Lung (tissue), 12 donors: ENCODE measurements around the gene ERVK3-1. TPM values are rescaled to one million over a fixed set of nuclear protein-coding genes. Genes with fewer than 3 reads are reported as not detected.
A peak's percentile ranks its signal among the peaks of the same experiment; 100 is the strongest.

Source experiments
- ATAC-seq: fragments of 200-7000 bp; cut with Tn5 transposase; one replicate; pipeline ENCODE4 v1.9.1; 2020; ENCODE audit warnings: moderate number of reproducible peaks; ENCODE audit not compliant: insufficient read depth, low FRiP score
- DNase-seq, 3 donors: peaks; one replicate each; pipeline ENCODE4 v3.0.0-alpha.2; 2013 to 2017
- H3K27ac ChIP-seq, 2 donors: one replicate each; pipeline ENCODE4 v1.5.1; 2013; ENCODE audit warnings: mild to moderate bottlenecking in 2 of 2, moderate library complexity in 2 of 2, control low read depth in 1 of 2, inconsistent platforms in 1 of 2, low read depth in 1 of 2, low read length in 1 of 2
- H3K27me3 ChIP-seq, 3 donors: one replicate each; pipeline ENCODE4 v1.5.1; 2013; ENCODE audit warnings: low read length in 2 of 3; ENCODE audit not compliant: control insufficient read depth in 3 of 3, insufficient read depth in 3 of 3
- H3K36me3 ChIP-seq, 4 donors: one replicate each; pipeline ENCODE4 v1.5.1; 2013; ENCODE audit warnings: low read length in 4 of 4, mild to moderate bottlenecking in 1 of 4, moderate library complexity in 1 of 4; ENCODE audit not compliant: control insufficient read depth in 4 of 4, insufficient read depth in 4 of 4
- H3K4me1 ChIP-seq, 5 donors: one replicate each; pipeline ENCODE4 v1.5.1; 2013; ENCODE audit warnings: low read length in 5 of 5, mild to moderate bottlenecking in 2 of 5, moderate library complexity in 1 of 5; ENCODE audit not compliant: control insufficient read depth in 5 of 5, insufficient read depth in 5 of 5
- H3K4me3 ChIP-seq: one replicate; pipeline ENCODE4 v1.5.1; 2013; ENCODE audit warnings: mild to moderate bottlenecking, control low read depth, moderate library complexity
- H3K9ac ChIP-seq, 2 donors: one replicate each; pipeline ENCODE4 v1.5.1; 2013; ENCODE audit warnings: low read length in 2 of 2, control low read depth in 1 of 2; ENCODE audit not compliant: insufficient read depth in 1 of 2
- H3K9me3 ChIP-seq, 4 donors: one replicate each; pipeline ENCODE4 v1.5.1; 2013; ENCODE audit warnings: low read length in 3 of 4, mild to moderate bottlenecking in 1 of 4, moderate library complexity in 1 of 4; ENCODE audit not compliant: control insufficient read depth in 4 of 4, insufficient read depth in 3 of 4
- CTCF ChIP-seq: IDR thresholded peaks from 2 replicates; pipeline ENCODE4 v1.5.1; 2012; ENCODE audit warnings: mild to moderate bottlenecking; ENCODE audit errors: control extremely low read depth, extremely low read depth
- WGBS, 2 donors: extraction: QIAGEN DNeasy Blood & Tissue Kit; methylation state at CpG; one replicate each; pipeline ENCODE4 v1.1.7; 2013; 5-methylcytosine and 5-hydroxymethylcytosine counted together
- polyA plus RNA-seq, 2 donors: library from polyadenylated mRNA; stranded (reverse); fragments of 200-250 nt; gene quantifications; one replicate each; pipeline ENCODE4 v1.2.1, GENCODE V29; 2013
- total RNA-seq, 2 donors: library from RNA; depleted of rRNA in 1 of 2; stranded (reverse); fragments of >200 nt in 1 of 2; gene quantifications; one replicate each; pipeline ENCODE4 v1.2.1, GENCODE V29; 2014 to 2021
- donor health status: control.
- donor health status: control.
- donor health status: Bipolar disorder and iron deficiency.
- donor health status: healthy.
- donor health status: DM: yes; HTN: yes; CAD: no.

ERVK3-1 gene
- total and polyA plus RNA-seq, 4 donors = 31.8 to 58.8 (median 38.1) TPM

- ATAC-seq (no peak), DNase-seq (peak in 2 of 3 donors; percentile 32 to 43)
- Histone ChIP-seq H3K27ac (no peak overlapping the region), H3K4me1 (peaks cover 0 to 10% (median 2%) of the 10 kb centered on the region in 5 donors), H3K9ac (no peak overlapping the region), H3K36me3 (peaks cover 0 to 6% (median 0%) of the 10 kb centered on the region in 4 donors), H3K9me3 (peaks cover 0 to 4% (median 0%) of the 10 kb centered on the region in 4 donors), H3K27me3 (peaks cover 0 to 47% (median 47%) of the 10 kb centered on the region in 3 donors), H3K4me3 (no peak overlapping the region)
- WGBS, 2 donors = 35 to 53% methylated on average over 78 to 84 of the region's 84 CpGs
- no peak for TF ChIP-seq CTCF
Measured at GRCh38 chr19:58350001-58350861, 45.1 kb downstream of the ERVK3-1 start.

DNA sequence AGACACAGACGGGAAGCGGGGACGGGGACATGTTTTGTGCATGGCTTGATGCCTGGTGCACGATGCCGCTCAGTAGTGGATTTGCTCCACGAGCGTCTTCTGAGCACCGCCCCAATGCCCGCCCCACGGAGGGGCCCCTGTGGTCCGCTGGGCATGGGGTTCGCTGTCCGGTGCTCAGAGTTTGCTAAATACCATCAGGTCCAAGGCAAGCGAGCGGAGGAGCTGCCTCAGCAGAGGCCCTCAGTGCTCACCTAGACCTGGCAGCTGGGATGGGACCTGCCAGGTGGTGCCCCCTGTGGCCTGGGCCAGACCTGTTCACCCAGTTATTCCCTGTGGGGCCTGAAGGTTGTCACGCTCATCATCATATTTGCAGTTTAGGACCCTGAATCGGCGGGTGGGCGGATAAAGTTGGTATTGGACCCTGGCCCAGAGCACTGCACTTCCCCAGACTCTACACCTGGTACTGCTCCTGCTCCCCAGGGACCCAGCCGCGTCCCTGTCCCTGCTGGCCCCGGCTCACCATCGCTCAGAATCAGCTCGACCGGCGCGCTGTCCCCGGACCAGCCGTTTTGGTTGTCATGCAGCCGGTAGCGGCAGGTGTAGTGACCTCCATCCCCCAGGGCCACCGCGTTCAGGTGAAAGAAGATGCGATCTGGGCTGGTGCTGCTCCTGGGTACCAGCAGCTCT lies 45.8 kb downstream of the ERVK3-1 start:
- Histone ChIP-seq H3K36me3 (peaks cover 0 to 5% (median 0%) of the 10 kb centered on the region in 4 donors), H3K27ac (no peak overlapping the region), H3K4me3 (no peak overlapping the region), H3K27me3 (peaks cover 0 to 50% (median 46%) of the 10 kb centered on the region in 3 donors), H3K9ac (no peak overlapping the region), H3K9me3 (peaks cover 0 to 2% (median 0%) of the 10 kb centered on the region in 4 donors), H3K4me1 (peaks cover 0 to 17% (median 2%) of the 10 kb centered on the region in 5 donors)
- ATAC-seq (no peak), DNase-seq (peak in 1 of 3 donors; percentile 10)
- no peak for TF ChIP-seq CTCF
- 80 to 81% methylated on average over 34 of the region's 34 CpGs for WGBS, 2 donors

DNA sequence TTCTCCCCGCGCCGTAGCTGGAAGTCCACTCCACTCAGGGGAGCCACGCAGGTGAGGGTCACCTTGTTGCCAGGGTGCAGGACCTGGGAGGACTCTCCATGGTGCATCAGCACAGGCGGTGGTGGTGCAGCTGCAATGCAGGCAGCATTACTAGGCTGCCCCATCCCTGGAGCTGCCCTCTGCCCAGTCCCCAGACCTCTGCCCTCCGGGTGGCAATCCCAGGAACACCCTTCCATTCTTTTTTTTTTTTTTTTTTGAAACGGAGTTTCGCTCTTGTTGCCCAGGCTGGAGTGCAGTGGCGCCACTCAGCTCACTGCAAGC lies 46.3 kb downstream of the ERVK3-1 start:
- H3K4me1 ChIP-seq = peaks cover 0 to 22% (median 2%) of the 10 kb centered on the region in 5 donors
- no peak overlapping the region for H3K4me3 ChIP-seq
- WGBS, 2 donors = 92 to 95% methylated on average over 7 to 9 of the region's 9 CpGs
- H3K36me3 ChIP-seq = peaks cover 0 to 5% (median 0%) of the 10 kb centered on the region in 4 donors
- H3K9me3 ChIP-seq = peaks cover 0 to 6% (median 0%) of the 10 kb centered on the region in 4 donors
- DNase-seq = peak in 1 of 3 donors; percentile 6
- no peak for TF ChIP-seq CTCF
- no peak overlapping the region for H3K27ac ChIP-seq
- ATAC-seq = no peak
- peaks cover 0 to 51% (median 43%) of the 10 kb centered on the region in 3 donors for H3K27me3 ChIP-seq
- no peak overlapping the region for H3K9ac ChIP-seq
